H9 (cell line): Measurements from ENCODE around the gene KDM4C. TPM values are rescaled to one million over a fixed set of nuclear protein-coding genes. Genes with fewer than 3 reads are reported as not detected.

ENCODE experiments used
- DNase-seq: peaks from one replicate; pipeline ENCODE4 v3.0.0-alpha.2; 2017
- H2AFZ ChIP-seq: one replicate; pipeline ENCODE4 v1.6.1; 2013; ENCODE audit warnings: mild to moderate bottlenecking, low read length, control low read depth, moderate library complexity
- H2AK5ac ChIP-seq: 2 replicates; pipeline ENCODE4 v1.6.1; 2013; ENCODE audit warnings: low read length, control low read depth, mixed read lengths; ENCODE audit not compliant: insufficient read length
- H2BK120ac ChIP-seq: one replicate; pipeline ENCODE4 v1.6.1; 2013; ENCODE audit warnings: low read depth, mild to moderate bottlenecking, low read length, control low read depth, inconsistent platforms; ENCODE audit not compliant: poor library complexity, severe bottlenecking
- H2BK12ac ChIP-seq: 2 replicates; pipeline ENCODE4 v1.6.1; 2013; ENCODE audit warnings: low read length, control low read depth, mixed read lengths, low read depth; ENCODE audit not compliant: insufficient read length
- H2BK15ac ChIP-seq: 2 replicates; pipeline ENCODE4 v1.6.1; 2013; ENCODE audit warnings: low read depth, low read length, control low read depth
- H2BK20ac ChIP-seq: one replicate; pipeline ENCODE4 v1.6.1; 2013; ENCODE audit warnings: low read depth, mild to moderate bottlenecking, low read length, control low read depth, inconsistent platforms; ENCODE audit not compliant: poor library complexity, severe bottlenecking
- H2BK5ac ChIP-seq: 2 replicates; pipeline ENCODE4 v1.6.1; 2013; ENCODE audit warnings: low read length, control low read depth, mixed read lengths; ENCODE audit not compliant: insufficient read length
- H3K14ac ChIP-seq: 2 replicates; pipeline ENCODE4 v1.6.1; 2013; ENCODE audit warnings: low read length, control low read depth; ENCODE audit not compliant: insufficient read depth
- H3K18ac ChIP-seq: 2 replicates; pipeline ENCODE4 v1.6.1; 2013; ENCODE audit warnings: low read depth, mild to moderate bottlenecking, mixed read lengths, low read length, control low read depth; ENCODE audit not compliant: insufficient read length
- H3K23ac ChIP-seq: 2 replicates; pipeline ENCODE4 v1.6.1; 2013; ENCODE audit warnings: low read length, control low read depth, mixed read lengths, low read depth; ENCODE audit not compliant: insufficient read length
- H3K23me2 ChIP-seq: 2 replicates; pipeline ENCODE4 v1.6.1; 2013; ENCODE audit warnings: low read depth, mild to moderate bottlenecking, mixed read lengths, low read length, control low read depth; ENCODE audit not compliant: insufficient read length, poor library complexity, severe bottlenecking
- H3K27ac ChIP-seq: 2 replicates; pipeline ENCODE4 v1.5.1; 2013; ENCODE audit warnings: low read length, control low read depth, mixed read lengths, low read depth; ENCODE audit not compliant: insufficient read length
- H3K27me3 ChIP-seq: 2 replicates; pipeline ENCODE4 v1.6.1; 2013; ENCODE audit warnings: low read length, control low read depth, inconsistent platforms; ENCODE audit not compliant: insufficient read depth
- H3K4ac ChIP-seq: 2 replicates; pipeline ENCODE4 v1.6.1; 2013; ENCODE audit warnings: low read depth, mild to moderate bottlenecking, control low read depth, inconsistent platforms, low read length, moderate library complexity
- H3K4me1 ChIP-seq: 2 replicates; pipeline ENCODE4 v1.6.1; 2013; ENCODE audit warnings: low read length, control low read depth, inconsistent platforms; ENCODE audit not compliant: insufficient read depth
- H3K4me2 ChIP-seq: 2 replicates; pipeline ENCODE4 v1.6.1; 2013; ENCODE audit warnings: low read length, control low read depth, mixed read lengths; ENCODE audit not compliant: insufficient read length, insufficient read depth
- H3K56ac ChIP-seq: 2 replicates; pipeline ENCODE4 v1.6.1; 2013; ENCODE audit warnings: low read depth, mild to moderate bottlenecking, mixed read lengths, low read length, control low read depth; ENCODE audit not compliant: insufficient read length
- H3K79me1 ChIP-seq: 2 replicates; pipeline ENCODE4 v1.6.1; 2013; ENCODE audit warnings: low read depth, mild to moderate bottlenecking, moderate library complexity, low read length, control low read depth, inconsistent platforms; ENCODE audit not compliant: insufficient read depth, poor library complexity, severe bottlenecking
- H3K79me2 ChIP-seq: 2 replicates; pipeline ENCODE4 v1.6.1; 2013; ENCODE audit warnings: low read length, control low read depth, inconsistent platforms; ENCODE audit not compliant: insufficient read depth
- H3K9ac ChIP-seq: 2 replicates; pipeline ENCODE4 v1.6.1; 2013; ENCODE audit warnings: low read length, control low read depth, mixed read lengths; ENCODE audit not compliant: insufficient read length; ENCODE audit errors: extremely low read depth
- H3K9me3 ChIP-seq: one replicate; pipeline ENCODE4 v1.6.1; 2013; ENCODE audit warnings: low read depth, low read length, inconsistent platforms; ENCODE audit not compliant: control insufficient read depth
- H3T11ph ChIP-seq: one replicate; pipeline ENCODE4 v1.6.1; 2013; ENCODE audit warnings: mild to moderate bottlenecking, low read length, control low read depth, inconsistent platforms
- H4K20me1 ChIP-seq: one replicate; pipeline ENCODE4 v1.6.1; 2013; ENCODE audit not compliant: control insufficient read depth, insufficient read length, insufficient read depth
- H4K5ac ChIP-seq: 2 replicates; pipeline ENCODE4 v1.6.1; 2013; ENCODE audit warnings: low read depth, mild to moderate bottlenecking, mixed read lengths, low read length, control low read depth; ENCODE audit not compliant: insufficient read length
- H4K8ac ChIP-seq: replicated peaks from 2 replicates; pipeline ENCODE4 v1.6.1; 2013; ENCODE audit warnings: low read length, control low read depth, mixed read lengths, low read depth; ENCODE audit not compliant: insufficient read length
- H4K91ac ChIP-seq: 2 replicates; pipeline ENCODE4 v1.6.1; 2013; ENCODE audit warnings: low read depth, mild to moderate bottlenecking, moderate library complexity, mixed read lengths, low read length, control low read depth; ENCODE audit not compliant: insufficient read length
- H3K27ac Mint-ChIP-seq, 3 experiments: 2 replicates in 2 of 3; 3 replicates in 1 of 3; pipeline ENCODE4 v1.8.0; 2020 to 2021; ENCODE audit warnings: mixed read lengths in 3 of 3, mild to moderate bottlenecking in 1 of 3, moderate library complexity in 1 of 3
- H3K27me3 Mint-ChIP-seq: 2 replicates; pipeline ENCODE4 v1.8.0; 2021; ENCODE audit warnings: low read depth, mild to moderate bottlenecking, moderate library complexity, mixed read lengths
- H3K36me3 Mint-ChIP-seq, 3 experiments: 2 replicates in 2 of 3; 3 replicates in 1 of 3; pipeline ENCODE4 v1.8.0; 2020 to 2021; ENCODE audit warnings: low read depth in 3 of 3, mixed read lengths in 3 of 3; ENCODE audit not compliant: insufficient read depth in 1 of 3
- H3K4me1 Mint-ChIP-seq, 2 experiments: 2 replicates each; pipeline ENCODE4 v1.8.0; 2020; ENCODE audit warnings: mixed read lengths in 2 of 2
- H3K4me3 Mint-ChIP-seq, 2 experiments: 2 replicates in 1 of 2; 3 replicates in 1 of 2; pipeline ENCODE4 v1.8.0; 2020 to 2021; ENCODE audit warnings: mild to moderate bottlenecking in 2 of 2, mixed read lengths in 2 of 2, moderate library complexity in 1 of 2
- H3K9me3 Mint-ChIP-seq, 2 experiments: 2 replicates in 1 of 2; 3 replicates in 1 of 2; pipeline ENCODE4 v1.8.0; 2020; ENCODE audit warnings: mild to moderate bottlenecking in 2 of 2, mixed read lengths in 2 of 2, moderate library complexity in 1 of 2
- CTCF ChIP-seq: fragments of 200-600 bp; sonication (generic); conservative IDR thresholded peaks from 3 replicates; pipeline ENCODE4 v1.8.0; 2021; ENCODE audit warnings: antibody characterized with exemption, mild to moderate bottlenecking
- WGBS: extraction: QIAGEN DNeasy Blood & Tissue Kit; methylation state at CpG from one replicate; pipeline ENCODE4 v1.1.7; 2013; ENCODE audit warnings: missing lambda C conversion rate, low lambda C conversion rate, mixed read lengths; ENCODE audit not compliant: insufficient read length; ENCODE audit errors: extremely low coverage; 5-methylcytosine and 5-hydroxymethylcytosine counted together
- total RNA-seq: library from RNA; stranded (reverse); gene quantifications from 2 replicates; pipeline ENCODE4 v1.2.1, GENCODE V29; 2021

The KDM4C gene
- total RNA-seq, 1 experiment from 2014 or later = 24.0 TPM

- no peaks in the 10 kb centered on the region for H3K79me1 ChIP-seq
- H3K56ac ChIP-seq = no peak overlapping the region
- H3K4me1 ChIP-seq = peaks cover 7% of the 10 kb centered on the region; the same call in 1 of the 2 replicates
- H2BK15ac ChIP-seq = no peak overlapping the region
- H3K27ac ChIP-seq = no peak overlapping the region
- H3K23me2 ChIP-seq = no peaks in the 10 kb centered on the region
- H3K27me3 ChIP-seq = no peaks in the 10 kb centered on the region
- H3K4ac ChIP-seq = no peak overlapping the region
- H3K9me3 ChIP-seq = no peaks in the 10 kb centered on the region
- Mint-ChIP-seq H3K36me3 (peaks cover 5 to 10% (median 5%) of the 10 kb centered on the region in 3 experiments), H3K4me3 (peak overlapping the region in 1 of 2 experiments; percentile 31; a peak in 3 of 5 replicates), H3K9me3 (peaks cover 3 to 10% of the 10 kb centered on the region in 2 experiments), H3K4me1 (peaks cover 22 to 30% of the 10 kb centered on the region in 2 experiments), H3K27me3 (no peaks in the 10 kb centered on the region), H3K27ac (peak overlapping the region; percentile 17 to 73 (median 66); a peak in 4 of 7 replicates)
- WGBS = no CpG with 5 or more reads among the region's 5 CpGs
- no peak overlapping the region for H3K23ac ChIP-seq
- no peak overlapping the region for H2BK12ac ChIP-seq
- H4K91ac ChIP-seq = no peak overlapping the region
- 0 out of 2 replicates have a peak overlapping the region, but pooled peaks have one; percentile 16 for H3K14ac ChIP-seq
- no peak overlapping the region for H4K8ac ChIP-seq
- H3T11ph ChIP-seq = no peak overlapping the region
- peak overlapping the region; percentile 0 for H3K4me2 ChIP-seq
- H2BK120ac ChIP-seq = no peak overlapping the region
- no peak overlapping the region for H2AFZ ChIP-seq
- no peak for TF ChIP-seq CTCF
- no peak overlapping the region for H3K9ac ChIP-seq
- no peak overlapping the region for H2BK5ac ChIP-seq
- H3K18ac ChIP-seq = no peak overlapping the region
- peak; percentile 45 for DNase-seq
- no peaks in the 10 kb centered on the region for H3K79me2 ChIP-seq
- H2BK20ac ChIP-seq = no peak overlapping the region
- no peaks in the 10 kb centered on the region for H4K20me1 ChIP-seq
- H4K5ac ChIP-seq = no peak overlapping the region
- H2AK5ac ChIP-seq = no peak overlapping the region
Observed at GRCh38 chr9:6869081-6869948, 111.5 kb downstream of the KDM4C start.
